Fibroblast of lung (primary cell): ENCODE data around the gene HP. TPM values are rescaled to one million over a fixed set of nuclear protein-coding genes. Genes with fewer than 3 reads are reported as not detected.
"Not testable (repeated sequence)": the region's sequence is repeated elsewhere in the genome, so short reads cannot be mapped to it uniquely, and the experiment has no call there.

Experiments
- DNase-seq, 2 donors: peaks; one replicate each; pipeline versions ENCODE4 v3.0.0 to v3.0.0-alpha.2; 2010; ENCODE audit warnings: low read depth in 2 of 2
- H2AFZ ChIP-seq: 2 replicates; pipeline ENCODE4 v1.5.1; 2012; ENCODE audit warnings: low read length, control low read depth, inconsistent platforms
- H3K27ac ChIP-seq: 2 replicates; pipeline ENCODE4 v1.5.1; 2011; ENCODE audit warnings: low read length, control low read depth; ENCODE audit not compliant: insufficient read depth
- H3K27me3 ChIP-seq: 2 replicates; pipeline ENCODE4 v1.5.1; 2011; ENCODE audit warnings: mild to moderate bottlenecking, low read length; ENCODE audit not compliant: control insufficient read depth, insufficient read depth
- H3K36me3 ChIP-seq: 2 replicates; pipeline ENCODE4 v1.5.1; 2011; ENCODE audit warnings: low read length; ENCODE audit not compliant: control insufficient read depth, insufficient read depth
- H3K4me1 ChIP-seq: 2 replicates; pipeline ENCODE4 v1.5.1; 2011; ENCODE audit warnings: low read length; ENCODE audit not compliant: control insufficient read depth, insufficient read depth; ENCODE audit errors: extremely low read depth
- H3K4me2 ChIP-seq: 2 replicates; pipeline ENCODE4 v1.5.1; 2011; ENCODE audit warnings: low read length, control low read depth; ENCODE audit not compliant: insufficient read depth; ENCODE audit errors: extremely low read depth
- H3K4me3 ChIP-seq, 4 experiments: fragments of 200-600 bp in 1 of 4; sonication (generic) in 1 of 4; replicated peaks in 1 of 4; 2 replicates each; pipeline ENCODE4 v1.5.1; 2011 to 2016; ENCODE audit warnings: low read length in 4 of 4, low read depth in 3 of 4, mild to moderate bottlenecking in 3 of 4, control low read depth in 2 of 4, inconsistent platforms in 1 of 4, mixed read lengths in 1 of 4; ENCODE audit not compliant: insufficient read depth in 1 of 4; ENCODE audit errors: control extremely low read depth in 1 of 4
- H3K79me2 ChIP-seq: 2 replicates; pipeline ENCODE4 v1.5.1; 2012; ENCODE audit warnings: mild to moderate bottlenecking, low read length, inconsistent platforms; ENCODE audit not compliant: control insufficient read depth, insufficient read depth
- H3K9ac ChIP-seq: 2 replicates; pipeline ENCODE4 v1.5.1; 2011; ENCODE audit warnings: mild to moderate bottlenecking, low read length, control low read depth; ENCODE audit not compliant: insufficient read depth
- H3K9me3 ChIP-seq: 2 replicates; pipeline ENCODE4 v1.5.1; 2012; ENCODE audit warnings: low read depth, low read length; ENCODE audit not compliant: control insufficient read depth, insufficient read depth
- H4K20me1 ChIP-seq: 2 replicates; pipeline ENCODE4 v1.5.1; 2011; ENCODE audit warnings: low read length; ENCODE audit not compliant: control insufficient read depth, insufficient read depth; ENCODE audit errors: extremely low read depth
- EZH2 ChIP-seq: IDR thresholded peaks from 2 replicates; pipeline ENCODE4 v1.5.1; 2012; ENCODE audit warnings: low read length, control low read depth, mild to moderate bottlenecking; ENCODE audit errors: missing control alignments
- polyA plus RNA-seq, 2 donors: library from polyadenylated mRNA; depleted of rRNA in 1 of 2; stranded (reverse) in 1 of 2; unstranded in 1 of 2; fragments of >200 nt; gene quantifications; 2 replicates each; pipeline ENCODE4 v1.2.1, GENCODE V29; 2011 to 2012; ENCODE audit warnings: missing spikeins in 1 of 2
- total RNA-seq: library from RNA; depleted of rRNA; stranded (reverse); fragments of >200 nt; gene quantifications from 2 replicates; pipeline ENCODE4 v1.2.1, GENCODE V29; 2014
- TF ChIP-seq, protein P1 (sequence below), 2 donors: IDR thresholded peaks in 1 of 2; conservative IDR thresholded peaks in 1 of 2; 1 replicate in 1 of 2; 2 replicates in 1 of 2; pipeline ENCODE4 v1.5.1; 2011 to 2012; ENCODE audit warnings: low read length in 2 of 2, control low read depth in 1 of 2, inconsistent platforms in 1 of 2, low read depth in 1 of 2, mild to moderate bottlenecking in 1 of 2

Gene HP
- total and polyA plus RNA-seq, 2 donors (not counting 1 experiment from before 2014, with no cell fraction given) = not detected

DNA sequence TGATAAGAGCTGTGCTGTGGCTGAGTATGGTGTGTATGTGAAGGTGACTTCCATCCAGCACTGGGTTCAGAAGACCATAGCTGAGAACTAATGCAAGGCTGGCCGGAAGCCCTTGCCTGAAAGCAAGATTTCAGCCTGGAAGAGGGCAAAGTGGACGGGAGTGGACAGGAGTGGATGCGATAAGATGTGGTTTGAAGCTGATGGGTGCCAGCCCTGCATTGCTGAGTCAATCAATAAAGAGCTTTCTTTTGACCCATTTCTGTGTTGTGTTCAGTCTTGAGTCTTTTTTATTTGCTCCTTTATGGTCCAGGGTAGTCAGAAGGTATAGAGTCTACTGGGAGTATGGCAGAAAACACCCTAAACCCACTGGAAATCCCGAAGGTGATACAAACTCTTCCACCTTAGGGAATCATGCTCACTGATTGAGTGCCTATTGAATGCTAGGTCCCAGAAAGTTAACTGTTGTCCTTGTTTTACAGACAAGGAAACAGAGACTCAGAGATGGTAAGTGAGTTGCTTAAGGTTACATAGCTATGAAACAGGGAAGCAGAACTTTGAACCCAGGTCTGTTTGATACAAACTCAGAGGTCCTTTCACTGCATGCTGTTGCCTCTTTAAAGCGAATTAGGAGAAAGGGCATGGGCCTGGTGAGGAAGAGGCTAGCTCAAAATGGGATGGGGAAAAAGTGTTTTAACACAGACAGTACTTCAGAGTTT, 22.8 kb downstream of the HP start:
- H3K36me3 ChIP-seq, H3K9me3 ChIP-seq, H3K27me3 ChIP-seq, H3K27ac ChIP-seq, H4K20me1 ChIP-seq, H3K79me2 ChIP-seq, H3K4me2 ChIP-seq, H3K9ac ChIP-seq, H3K4me3 ChIP-seq, H3K4me1 ChIP-seq, DNase-seq, H2AFZ ChIP-seq: not testable (repeated sequence)

GRCh38 chr16:72083778-72084404, 29.6 kb downstream of the HP start:
- no peak overlapping the region for H3K4me3 ChIP-seq
- H4K20me1 ChIP-seq = no peaks in the 10 kb centered on the region
- no peak overlapping the region for H2AFZ ChIP-seq
- no peaks in the 10 kb centered on the region for H3K4me1 ChIP-seq
- H3K9ac ChIP-seq = no peak overlapping the region
- H3K9me3 ChIP-seq = no peaks in the 10 kb centered on the region
- H3K4me2 ChIP-seq = no peak overlapping the region
- H3K27ac ChIP-seq = no peak overlapping the region
- H3K79me2 ChIP-seq = no peaks in the 10 kb centered on the region
- no peaks in the 10 kb centered on the region for H3K27me3 ChIP-seq
- DNase-seq = peak in 1 of 2 donors; percentile 30
- TF ChIP-seq, protein P1, sequence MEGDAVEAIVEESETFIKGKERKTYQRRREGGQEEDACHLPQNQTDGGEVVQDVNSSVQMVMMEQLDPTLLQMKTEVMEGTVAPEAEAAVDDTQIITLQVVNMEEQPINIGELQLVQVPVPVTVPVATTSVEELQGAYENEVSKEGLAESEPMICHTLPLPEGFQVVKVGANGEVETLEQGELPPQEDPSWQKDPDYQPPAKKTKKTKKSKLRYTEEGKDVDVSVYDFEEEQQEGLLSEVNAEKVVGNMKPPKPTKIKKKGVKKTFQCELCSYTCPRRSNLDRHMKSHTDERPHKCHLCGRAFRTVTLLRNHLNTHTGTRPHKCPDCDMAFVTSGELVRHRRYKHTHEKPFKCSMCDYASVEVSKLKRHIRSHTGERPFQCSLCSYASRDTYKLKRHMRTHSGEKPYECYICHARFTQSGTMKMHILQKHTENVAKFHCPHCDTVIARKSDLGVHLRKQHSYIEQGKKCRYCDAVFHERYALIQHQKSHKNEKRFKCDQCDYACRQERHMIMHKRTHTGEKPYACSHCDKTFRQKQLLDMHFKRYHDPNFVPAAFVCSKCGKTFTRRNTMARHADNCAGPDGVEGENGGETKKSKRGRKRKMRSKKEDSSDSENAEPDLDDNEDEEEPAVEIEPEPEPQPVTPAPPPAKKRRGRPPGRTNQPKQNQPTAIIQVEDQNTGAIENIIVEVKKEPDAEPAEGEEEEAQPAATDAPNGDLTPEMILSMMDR (conservative IDR thresholded peaks at IDR 0.05 in 1 of 2, IDR thresholded peaks at IDR 0.05 in 1 of 2; ENCODE audit: low read depth in 1 of 2, low read length in 2 of 2) = no peak
- TF ChIP-seq EZH2 = no peak
- peaks cover 3% of the 10 kb centered on the region for H3K36me3 ChIP-seq

- TF ChIP-seq, protein P1 (conservative IDR thresholded peaks at IDR 0.05 in 1 of 2, IDR thresholded peaks at IDR 0.05 in 1 of 2; ENCODE audit: low read depth in 1 of 2, low read length in 2 of 2) = no peak
- Histone ChIP-seq H3K4me1 (no peaks in the 10 kb centered on the region), H3K27me3 (no peaks in the 10 kb centered on the region), H2AFZ (no peak overlapping the region), H3K27ac (no peak overlapping the region), H4K20me1 (no peaks in the 10 kb centered on the region), H3K4me2 (no peak overlapping the region), H3K4me3 (no peak overlapping the region), H3K9ac (no peak overlapping the region), H3K36me3 (peaks cover 4% of the 10 kb centered on the region), H3K79me2 (no peaks in the 10 kb centered on the region), H3K9me3 (no peaks in the 10 kb centered on the region)
- DNase-seq = no peak
Observed at GRCh38 chr16:72084445-72084844, 30.1 kb downstream of the HP start.
